CD4-positive, alpha-beta T cell (primary cell): ENCODE data around the gene TMPRSS11F. TPM values are rescaled to one million over a fixed set of nuclear protein-coding genes. Genes with fewer than 3 reads are reported as not detected.

Experiments
- ATAC-seq: fragments of 200-7000 bp; cut with Tn5 transposase; one replicate; pipeline ENCODE4 v1.10.0; 2022; ENCODE audit warnings: mild to moderate bottlenecking; ENCODE audit not compliant: poor library complexity
- CTCF ChIA-PET: fragments of 350-600 bp; sonication (Branson Sonifier 250); formaldehyde crosslinking; loops from one replicate; lab custom pipeline; 2021; ENCODE audit warnings: antibody characterized with exemption, inconsistent platforms; lab: Charles Lee
- POLR2A ChIA-PET: fragments of 350-600 bp; sonication (Branson Sonifier 250); formaldehyde crosslinking; loops from one replicate; lab custom pipeline; 2021; ENCODE audit warnings: antibody characterized with exemption, inconsistent platforms; lab: Charles Lee
- DNase-seq, 14 experiments: peaks; one replicate each; pipeline ENCODE4 v3.0.0-alpha.2; 2013 to 2020; ENCODE audit warnings: mixed read lengths in 2 of 14
- H3K27ac ChIP-seq, 2 donors: one replicate each; pipeline versions ENCODE4 v1.5.1 to v1.7.0; 2013; ENCODE audit warnings: low read length in 2 of 2, low read depth in 1 of 2, mild to moderate bottlenecking in 1 of 2
- H3K27me3 ChIP-seq, 2 experiments: 1 replicate in 1 of 2; 2 replicates in 1 of 2; pipeline versions ENCODE4 v1.6.1 to v1.7.0; 2013; ENCODE audit warnings: low read length in 2 of 2, control low read depth in 1 of 2, mild to moderate bottlenecking in 1 of 2, moderate library complexity in 1 of 2; ENCODE audit not compliant: insufficient read depth in 2 of 2, control insufficient read depth in 1 of 2
- H3K36me3 ChIP-seq: one replicate; pipeline ENCODE4 v1.6.1; 2013; ENCODE audit warnings: low read length, control low read depth; ENCODE audit not compliant: insufficient read depth
- H3K4me1 ChIP-seq: one replicate; pipeline ENCODE4 v1.6.1; 2013; ENCODE audit warnings: low read length, control low read depth; ENCODE audit not compliant: insufficient read depth
- H3K4me3 ChIP-seq: one replicate; pipeline ENCODE4 v1.5.1; 2013; ENCODE audit warnings: mild to moderate bottlenecking, low read length, moderate library complexity
- H3K9me3 ChIP-seq, 2 experiments: 1 replicate in 1 of 2; 2 replicates in 1 of 2; pipeline versions ENCODE4 v1.6.1 to v1.7.0; 2013; ENCODE audit warnings: low read length in 2 of 2, mild to moderate bottlenecking in 2 of 2, control low read depth in 1 of 2, moderate library complexity in 1 of 2; ENCODE audit not compliant: control insufficient read depth in 1 of 2, insufficient read depth in 1 of 2
- H3K27ac Mint-ChIP-seq: one replicate; pipeline ENCODE4 v1.8.0; 2020; ENCODE audit warnings: mixed read lengths
- H3K27me3 Mint-ChIP-seq: one replicate; pipeline ENCODE4 v1.8.0; 2021; ENCODE audit warnings: mixed read lengths
- H3K36me3 Mint-ChIP-seq: one replicate; pipeline ENCODE4 v1.8.0; 2021; ENCODE audit warnings: low read depth, mixed read lengths
- H3K4me1 Mint-ChIP-seq: one replicate; pipeline ENCODE4 v1.8.0; 2021; ENCODE audit warnings: low read depth, mixed read lengths
- H3K4me3 Mint-ChIP-seq: one replicate; pipeline ENCODE4 v1.8.0; 2020; ENCODE audit warnings: mild to moderate bottlenecking, mixed read lengths
- H3K9me3 Mint-ChIP-seq: one replicate; pipeline ENCODE4 v1.8.0; 2020; ENCODE audit warnings: mixed read lengths
- CTCF ChIP-seq: fragments of 200-600 bp; IDR thresholded peaks from one replicate; pipeline ENCODE4 v1.8.0; 2022; ENCODE audit warnings: antibody characterized with exemption, mild to moderate bottlenecking
- intact Hi-C, 2 experiments: fragments of 100-400 bp; cut with DNase I in 1 of 2; cut with micrococcal nuclease in 1 of 2; formaldehyde crosslinking; loops; one replicate each; pipeline versions ENCODE4 v1.15.1 to v1.9.0; 2023 to 2025; cut with DNase I, micrococcal nuclease
- total RNA-seq, 174 experiments: library from RNA in 2 of 174; stranded (reverse) in 2 of 174; gene quantifications; one replicate each; pipeline ENCODE4 v1.2.3 and lab custom pipeline; 2021 to 2026

TMPRSS11F gene
- total RNA-seq, 2 experiments from 2014 or later = not detected

GRCh38 chr4:68011684-68012083 lies 118.0 kb downstream of the TMPRSS11F start:
- no peaks in the 10 kb centered on the region for H3K36me3 ChIP-seq

More at GRCh38 chr4:68011684-68012083, 118.0 kb downstream of the TMPRSS11F start:
- Histone ChIP-seq H3K27me3 (peaks cover 0 to 3% of the 10 kb centered on the region in 2 experiments), H3K4me3 (no peak overlapping the region), H3K27ac (no peak overlapping the region), H3K4me1 (no peaks in the 10 kb centered on the region), H3K9me3 (no peaks in the 10 kb centered on the region)
- DNase-seq = no peak
- H3K4me3 Mint-ChIP-seq = no peak overlapping the region
- ChIA-PET POLR2A (no interaction called here), CTCF (no interaction called here)
- no peak for TF ChIP-seq CTCF
- no peak overlapping the region for H3K27ac Mint-ChIP-seq
- H3K4me1 Mint-ChIP-seq = no peaks in the 10 kb centered on the region
- ATAC-seq = no peak
- H3K36me3 Mint-ChIP-seq = no peaks in the 10 kb centered on the region
- intact Hi-C loops = no loop called here
- no peaks in the 10 kb centered on the region for H3K27me3 Mint-ChIP-seq
- no peaks in the 10 kb centered on the region for H3K9me3 Mint-ChIP-seq

Other genes with a start within 250 kb of the TMPRSS11F start
- not detected for gene TMPRSS11D, start 245.9 kb downstream of the TMPRSS11F start, total RNA-seq
- gene TMPRSS11A, start 166.4 kb downstream of the TMPRSS11F start, total RNA-seq = not detected
- gene TMPRSS11B, start 115.8 kb upstream of the TMPRSS11F start, total RNA-seq = not detected
- gene YTHDC1, start 220.2 kb upstream of the TMPRSS11F start, total RNA-seq = 100 to 1,000 TPM; 383 to 389 TPM